Transverse colon (tissue), 4 donors: ENCODE results near the gene PRRG3.

Experiments
- CTCF ChIP-seq, 5 experiments: fragments of 200-600 bp in 3 of 5; fragments of 450-650 bp in 2 of 5; sonication (generic) in 3 of 5; IDR thresholded peaks; 1 replicate in 2 of 5; 2 replicates in 3 of 5; pipeline ENCODE4 v1.5.1; 2016 to 2017; ENCODE audit warnings: antibody characterized with exemption in 5 of 5, inconsistent platforms in 3 of 5, mild to moderate bottlenecking in 2 of 5, moderate library complexity in 1 of 5
- POLR2AphosphoS5 ChIP-seq, 3 donors: sonication (generic); formaldehyde crosslinking; IDR thresholded peaks; one replicate each; pipeline ENCODE4 v1.6.1; 2016; ENCODE audit warnings: antibody characterized with exemption in 3 of 3

GRCh38 chrX:151754641-151755215, 59.5 kb downstream of the PRRG3 start:
- TF ChIP-seq CTCF (IDR thresholded peaks at IDR 0.05) (no peak), POLR2AphosphoS5 (IDR thresholded peaks at IDR 0.05) (no peak)
